OCI-LY3 (cell line): ENCODE results near the gene SOX18.

Experiments
- H2AFZ ChIP-seq: fragments of 200-600, 300-600 bp; shearing (Covaris generic); 2 replicates; pipeline ENCODE4 v1.6.0; 2014; ENCODE audit warnings: antibody characterized with exemption, low read depth, low read length
- H3K27ac ChIP-seq: fragments of 200-600, 300-600 bp; sonication (generic); 2 replicates; pipeline ENCODE4 v1.5.1; 2014; ENCODE audit warnings: mild to moderate bottlenecking, low read length, moderate library complexity, mixed read lengths
- H3K27me3 ChIP-seq: fragments of 200-600, 300-600 bp; sonication (generic); 2 replicates; pipeline ENCODE4 v1.6.1; 2014; ENCODE audit warnings: low read depth, low read length, mixed read lengths
- H3K36me3 ChIP-seq: fragments of 200-600, 300-600 bp; sonication (generic); replicated peaks from 2 replicates; pipeline ENCODE3; 2014; ENCODE audit warnings: low read depth, low read length, mixed read lengths
- H3K4me1 ChIP-seq: fragments of 300-600, 200-600 bp; sonication (generic); 2 replicates; pipeline ENCODE4 v1.6.1; 2014; ENCODE audit warnings: low read length, mixed read lengths
- H3K4me2 ChIP-seq: fragments of 200-600, 300-600 bp; sonication (generic); 2 replicates; pipeline ENCODE4 v1.6.1; 2014; ENCODE audit warnings: low read length, mixed read lengths
- H3K4me3 ChIP-seq: fragments of 300-600, 200-600 bp; sonication (generic); 2 replicates; pipeline ENCODE4 v1.5.1; 2014; ENCODE audit warnings: antibody characterized with exemption, mild to moderate bottlenecking, low read length, moderate library complexity
- H3K79me2 ChIP-seq: fragments of 300-600, 200-600 bp; shearing (Covaris generic); 2 replicates; pipeline ENCODE4 v1.6.1; 2014; ENCODE audit warnings: mild to moderate bottlenecking, low read length, mixed read lengths
- H3K9ac ChIP-seq: fragments of 300-600, 200-600 bp; shearing (Covaris generic); 2 replicates; pipeline ENCODE4 v1.6.0; 2014; ENCODE audit warnings: mild to moderate bottlenecking, low read length, moderate library complexity
- H3K9me3 ChIP-seq: fragments of 200-600, 300-600 bp; shearing (Covaris generic); 2 replicates; pipeline ENCODE4 v1.6.1; 2014; ENCODE audit warnings: low read length, mixed read lengths; ENCODE audit not compliant: insufficient read depth
- H4K20me1 ChIP-seq: fragments of 200-600, 300-600 bp; sonication (generic); 2 replicates; pipeline ENCODE4 v1.6.1; 2016; ENCODE audit warnings: low read length, mixed read lengths; ENCODE audit not compliant: insufficient read depth
- EZH2phosphoT487 ChIP-seq: fragments of 200-600 bp; shearing (Covaris generic); IDR thresholded peaks from 2 replicates; pipeline ENCODE4 v1.6.1; 2018; ENCODE audit warnings: antibody characterized with exemption, mixed run types, low read depth
- TF ChIP-seq, protein P1 (sequence below): fragments of 200-600, 300-600 bp; sonication (generic); IDR thresholded peaks from 2 replicates; pipeline ENCODE4 v1.5.1; 2014; ENCODE audit warnings: antibody characterized with exemption, low read length, low read depth

The SOX18 gene

DNA sequence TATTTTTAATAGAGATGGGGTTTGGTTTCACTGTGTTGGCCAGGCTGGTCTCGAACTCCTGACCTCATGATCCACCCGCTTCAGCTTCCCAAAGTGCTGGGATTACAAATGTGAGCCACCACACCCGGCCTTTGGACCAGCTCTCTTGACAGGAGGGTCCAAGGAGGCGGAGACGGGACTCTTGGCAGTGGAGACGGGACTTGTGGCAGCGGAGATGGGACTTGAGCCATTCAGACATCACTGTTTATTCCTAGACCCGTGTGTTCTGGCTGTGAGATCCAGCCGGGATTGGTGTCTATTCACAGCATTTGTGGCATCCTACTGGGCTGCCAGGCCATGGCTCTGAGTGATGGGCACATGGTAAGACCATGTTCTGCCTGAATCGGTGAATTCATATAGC lies 42.9 kb downstream of the SOX18 start:
- Histone ChIP-seq H4K20me1 (peaks cover 12% of the 10 kb centered on the region; the same call in 1 of the 2 replicates), H3K9me3 (no peaks in the 10 kb centered on the region), H3K36me3 (peaks cover 51% of the 10 kb centered on the region), H2AFZ (no peak overlapping the region), H3K27me3 (no peaks in the 10 kb centered on the region), H3K4me2 (no peak overlapping the region), H3K4me1 (peaks cover 6% of the 10 kb centered on the region), H3K9ac (no peak overlapping the region), H3K79me2 (peaks cover 5% of the 10 kb centered on the region; the same call in 1 of the 2 replicates), H3K4me3 (no peak overlapping the region), H3K27ac (no peak overlapping the region)
- no peak for TF ChIP-seq EZH2phosphoT487
- TF ChIP-seq, protein P1, sequence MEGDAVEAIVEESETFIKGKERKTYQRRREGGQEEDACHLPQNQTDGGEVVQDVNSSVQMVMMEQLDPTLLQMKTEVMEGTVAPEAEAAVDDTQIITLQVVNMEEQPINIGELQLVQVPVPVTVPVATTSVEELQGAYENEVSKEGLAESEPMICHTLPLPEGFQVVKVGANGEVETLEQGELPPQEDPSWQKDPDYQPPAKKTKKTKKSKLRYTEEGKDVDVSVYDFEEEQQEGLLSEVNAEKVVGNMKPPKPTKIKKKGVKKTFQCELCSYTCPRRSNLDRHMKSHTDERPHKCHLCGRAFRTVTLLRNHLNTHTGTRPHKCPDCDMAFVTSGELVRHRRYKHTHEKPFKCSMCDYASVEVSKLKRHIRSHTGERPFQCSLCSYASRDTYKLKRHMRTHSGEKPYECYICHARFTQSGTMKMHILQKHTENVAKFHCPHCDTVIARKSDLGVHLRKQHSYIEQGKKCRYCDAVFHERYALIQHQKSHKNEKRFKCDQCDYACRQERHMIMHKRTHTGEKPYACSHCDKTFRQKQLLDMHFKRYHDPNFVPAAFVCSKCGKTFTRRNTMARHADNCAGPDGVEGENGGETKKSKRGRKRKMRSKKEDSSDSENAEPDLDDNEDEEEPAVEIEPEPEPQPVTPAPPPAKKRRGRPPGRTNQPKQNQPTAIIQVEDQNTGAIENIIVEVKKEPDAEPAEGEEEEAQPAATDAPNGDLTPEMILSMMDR, result no peak

DNA sequence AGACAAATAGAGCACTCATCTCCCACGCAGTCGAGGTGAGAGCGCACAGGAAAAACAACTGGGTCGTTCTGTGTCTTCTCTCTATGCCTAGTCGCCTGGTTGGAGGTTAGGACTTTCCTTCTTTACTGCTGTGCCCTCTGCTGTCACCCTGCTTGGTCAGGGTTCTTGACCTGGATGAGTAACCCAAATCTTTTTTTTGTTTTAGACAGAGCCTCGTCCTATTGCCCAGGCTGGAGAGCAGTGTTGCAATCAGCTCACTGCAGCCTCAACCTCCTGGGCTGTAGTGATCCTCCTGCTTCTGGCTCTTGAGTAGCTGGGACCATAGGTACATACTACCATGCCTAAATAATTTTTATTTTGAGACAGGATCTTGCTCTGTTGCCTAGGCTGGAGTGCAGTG lies 44.0 kb downstream of the SOX18 start:
- Histone ChIP-seq H3K36me3 (peaks cover 46% of the 10 kb centered on the region), H3K4me1 (peaks cover 1% of the 10 kb centered on the region; the same call in 1 of the 2 replicates), H3K79me2 (peaks cover 5% of the 10 kb centered on the region; the same call in 1 of the 2 replicates), H3K27me3 (no peaks in the 10 kb centered on the region), H3K27ac (no peak overlapping the region), H3K4me3 (no peak overlapping the region), H3K9ac (no peak overlapping the region), H3K4me2 (no peak overlapping the region), H2AFZ (no peak overlapping the region), H4K20me1 (peaks cover 12% of the 10 kb centered on the region; the same call in 1 of the 2 replicates), H3K9me3 (no peaks in the 10 kb centered on the region)
- TF ChIP-seq, protein P1, result no peak
- no peak for TF ChIP-seq EZH2phosphoT487

DNA sequence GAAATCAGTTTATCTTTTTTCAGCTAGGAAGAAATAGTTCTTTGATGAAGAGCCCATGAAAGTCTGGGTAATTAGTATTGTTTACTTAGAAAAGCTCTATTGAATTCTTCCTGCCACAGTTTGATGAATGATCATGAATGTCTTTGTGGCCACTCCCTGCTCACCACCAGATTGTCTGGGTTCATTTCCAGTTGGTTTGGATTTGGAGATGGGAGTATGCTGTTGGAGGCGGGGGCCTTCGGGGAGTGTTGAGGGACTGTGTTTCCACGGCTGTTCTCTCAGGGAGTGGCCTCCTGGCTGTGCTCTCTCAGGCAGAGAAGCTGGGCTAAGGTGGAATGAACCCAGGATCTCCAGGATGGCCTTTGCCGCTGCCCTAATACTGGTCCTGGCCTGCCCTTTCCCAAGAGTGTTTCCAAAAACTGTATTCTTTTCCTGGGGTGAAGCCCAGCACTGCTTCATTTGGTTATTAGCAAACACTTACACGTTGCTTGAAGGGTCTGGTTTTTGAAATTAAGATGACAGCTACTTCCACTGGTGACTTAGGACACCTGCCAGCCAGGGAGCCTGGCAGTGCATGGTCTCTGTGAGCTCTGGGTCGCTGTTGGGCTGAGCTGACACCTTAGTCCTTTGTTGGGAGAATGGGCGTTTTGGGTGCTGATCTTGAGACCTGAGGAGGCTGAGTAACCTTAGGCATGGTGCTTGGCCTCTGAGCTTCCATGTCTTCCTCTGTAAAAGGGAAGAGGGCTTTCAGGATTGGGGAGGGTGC lies 45.3 kb downstream of the SOX18 start:
- H3K4me1 ChIP-seq, result no peaks in the 10 kb centered on the region
- 0 out of 2 replicates have a peak, but pooled peaks cover 4% of the 10 kb centered on the region for H4K20me1 ChIP-seq
- no peak overlapping the region for H3K4me3 ChIP-seq
- peaks cover 5% of the 10 kb centered on the region; the same call in 1 of the 2 replicates for H3K79me2 ChIP-seq
- no peak overlapping the region for H2AFZ ChIP-seq
- peaks cover 44% of the 10 kb centered on the region for H3K36me3 ChIP-seq
- no peaks in the 10 kb centered on the region for H3K9me3 ChIP-seq
- no peak overlapping the region for H3K9ac ChIP-seq
- TF ChIP-seq, protein P1, result no peak
- no peak for TF ChIP-seq EZH2phosphoT487
- H3K4me2 ChIP-seq, result no peak overlapping the region
- no peaks in the 10 kb centered on the region for H3K27me3 ChIP-seq
- no peak overlapping the region for H3K27ac ChIP-seq

DNA sequence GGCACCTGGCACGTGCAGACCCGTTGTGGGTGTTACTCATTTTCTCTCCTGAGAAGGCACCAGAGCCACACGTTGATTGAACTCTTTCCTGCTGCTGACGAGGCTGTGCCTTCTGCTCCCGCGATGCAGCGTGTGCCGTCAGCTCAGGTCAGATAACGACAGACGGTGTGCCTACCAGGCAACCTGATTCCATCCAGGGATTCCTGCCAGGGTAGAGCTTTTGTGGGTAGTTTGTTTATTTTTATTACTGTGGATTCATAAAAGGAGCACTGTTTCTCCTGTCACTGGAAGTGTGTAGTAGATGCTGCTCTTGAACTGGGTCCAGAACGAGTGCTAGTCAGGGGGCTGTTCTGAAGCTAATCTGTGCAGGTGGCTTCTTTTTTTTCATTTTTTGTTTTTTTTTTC lies 47.8 kb downstream of the SOX18 start:
- no peaks in the 10 kb centered on the region for H3K4me1 ChIP-seq
- H3K4me3 ChIP-seq, result no peak overlapping the region
- H3K9me3 ChIP-seq, result no peaks in the 10 kb centered on the region
- TF ChIP-seq EZH2phosphoT487, result no peak
- TF ChIP-seq, protein P1, result no peak
- no peak overlapping the region for H3K27ac ChIP-seq
- no peak overlapping the region for H3K4me2 ChIP-seq
- H2AFZ ChIP-seq, result no peak overlapping the region
- no peaks in the 10 kb centered on the region for H3K79me2 ChIP-seq
- no peak overlapping the region for H3K9ac ChIP-seq
- H3K27me3 ChIP-seq, result no peaks in the 10 kb centered on the region
- 0 out of 2 replicates have a peak, but pooled peaks cover 4% of the 10 kb centered on the region for H4K20me1 ChIP-seq
- peaks cover 46% of the 10 kb centered on the region for H3K36me3 ChIP-seq
